ENCODE measurements around the gene SLC43A1. TPM values are rescaled to one million over a fixed set of nuclear protein-coding genes. Genes with fewer than 3 reads are reported as not detected.

The SLC43A1 gene
- total and polyA plus RNA-seq, 2 of the 4 experiments (the other 2 are of a cell fraction): 10.0 to 17.0 TPM

DNA sequence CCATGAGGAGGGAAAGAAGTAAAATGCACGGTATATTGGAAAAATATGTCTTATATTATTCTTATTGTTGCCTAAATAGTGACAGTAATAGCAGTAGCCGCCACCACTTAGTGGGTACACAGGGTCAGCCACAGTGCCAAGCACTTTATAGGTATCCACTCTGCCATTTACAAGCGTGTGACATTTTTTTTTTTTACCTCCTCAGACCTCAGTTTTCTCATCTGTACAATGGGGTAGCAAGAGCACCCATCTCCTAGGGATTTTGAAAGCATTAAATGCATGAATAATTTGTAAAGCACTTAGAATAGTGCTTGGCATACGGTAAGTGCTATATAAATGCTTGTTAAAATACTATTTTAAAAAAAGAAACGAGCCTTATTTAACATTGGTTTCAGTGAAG, 46.2 kb downstream of the SLC43A1 start:
- Histone ChIP-seq H3K4me2 (ENCODE audit: low read depth, low read length) (no peak overlapping the region), H4K8ac (ENCODE audit: low read depth in 2 of 2, low read length in 2 of 2) (no peak overlapping the region), H2AFZ (replicated peaks; ENCODE audit: low read length, poor library complexity) (no peak overlapping the region), H4K20me1 (ENCODE audit: insufficient read depth, low read length) (no peaks in the 10 kb centered on the region; the same call in 1 of the 2 replicates), H3K9ac (ENCODE audit: low read depth, low read length) (no peak overlapping the region), H2BK20ac (ENCODE audit: low read depth, low read length) (no peak overlapping the region), H3K27me3 (ENCODE audit: control insufficient read depth, insufficient read depth, low read length) (peaks cover 8% of the 10 kb centered on the region; the same call in 1 of the 2 replicates), H2BK15ac (ENCODE audit: low read depth, low read length) (no peak overlapping the region), H4K91ac (ENCODE audit: insufficient read depth, low read depth, low read length) (no peak overlapping the region), H3K4ac (ENCODE audit: low read depth, low read length) (no peak overlapping the region), H2AK9ac (replicated peaks; ENCODE audit: low read depth, low read length, poor library complexity) (no peak overlapping the region), H3K18ac (ENCODE audit: low read depth, low read length) (no peak overlapping the region), H3K23ac (ENCODE audit: low read depth, low read length) (no peak overlapping the region), H3K79me1 (ENCODE audit: low read depth in 1 of 2, low read length in 2 of 2) (no peaks in the 10 kb centered on the region), H3K14ac (replicated peaks; ENCODE audit: low read depth, low read length) (no peak overlapping the region), H3K9me1 (ENCODE audit: insufficient read depth, low read length) (no peaks in the 10 kb centered on the region), H3K36me3 (ENCODE audit: control insufficient read depth, insufficient read depth, low read length) (no peaks in the 10 kb centered on the region), H2BK5ac (ENCODE audit: low read depth, low read length, poor library complexity, severe bottlenecking) (no peak overlapping the region), H4K5ac (ENCODE audit: low read depth, low read length) (no peak overlapping the region), H3K27ac (ENCODE audit: insufficient read depth, low read length) (no peak overlapping the region), H3K56ac (ENCODE audit: extremely low read depth, insufficient read depth, low read length) (no peak overlapping the region), H3K9me3 (ENCODE audit: control insufficient read depth, insufficient read depth, low read length) (no peaks in the 10 kb centered on the region), H3K4me1 (ENCODE audit: control insufficient read depth, insufficient read depth, low read length) (no peaks in the 10 kb centered on the region), H2AK5ac (ENCODE audit: low read depth, low read length) (no peak overlapping the region), H3K4me3 (ENCODE audit: insufficient read depth, low read depth, low read length) (no peak overlapping the region), H2BK120ac (ENCODE audit: low read depth, low read length) (no peak overlapping the region)
- in situ Hi-C loops (cut with MboI; ENCODE audit: low sequenced_read_pairs): no loop called here
- TF ChIP-seq, protein P1, sequence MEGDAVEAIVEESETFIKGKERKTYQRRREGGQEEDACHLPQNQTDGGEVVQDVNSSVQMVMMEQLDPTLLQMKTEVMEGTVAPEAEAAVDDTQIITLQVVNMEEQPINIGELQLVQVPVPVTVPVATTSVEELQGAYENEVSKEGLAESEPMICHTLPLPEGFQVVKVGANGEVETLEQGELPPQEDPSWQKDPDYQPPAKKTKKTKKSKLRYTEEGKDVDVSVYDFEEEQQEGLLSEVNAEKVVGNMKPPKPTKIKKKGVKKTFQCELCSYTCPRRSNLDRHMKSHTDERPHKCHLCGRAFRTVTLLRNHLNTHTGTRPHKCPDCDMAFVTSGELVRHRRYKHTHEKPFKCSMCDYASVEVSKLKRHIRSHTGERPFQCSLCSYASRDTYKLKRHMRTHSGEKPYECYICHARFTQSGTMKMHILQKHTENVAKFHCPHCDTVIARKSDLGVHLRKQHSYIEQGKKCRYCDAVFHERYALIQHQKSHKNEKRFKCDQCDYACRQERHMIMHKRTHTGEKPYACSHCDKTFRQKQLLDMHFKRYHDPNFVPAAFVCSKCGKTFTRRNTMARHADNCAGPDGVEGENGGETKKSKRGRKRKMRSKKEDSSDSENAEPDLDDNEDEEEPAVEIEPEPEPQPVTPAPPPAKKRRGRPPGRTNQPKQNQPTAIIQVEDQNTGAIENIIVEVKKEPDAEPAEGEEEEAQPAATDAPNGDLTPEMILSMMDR (conservative IDR thresholded peaks at IDR 0.05; ENCODE audit: low read depth, low read length): no peak
- TF ChIP-seq RFX5 (IDR thresholded peaks at IDR 0.05; ENCODE audit: low read depth, low read length) (no peak), CHD1 (IDR thresholded peaks at IDR 0.05; ENCODE audit: low read depth, low read length) (no peak), CEBPB (IDR thresholded peaks at IDR 0.05; ENCODE audit: low read depth, low read length) (no peak), MAFK (IDR thresholded peaks at IDR 0.05; ENCODE audit: low read depth, low read length) (no peak), RAD21 (IDR thresholded peaks at IDR 0.05; ENCODE audit: low read length) (no peak), RCOR1 (IDR thresholded peaks at IDR 0.05; ENCODE audit: insufficient replicate concordance, low read length) (no peak), POLR2A (IDR thresholded peaks at IDR 0.05; ENCODE audit: low read depth, low read length) (no peak), FOS (IDR thresholded peaks at IDR 0.05; ENCODE audit: low read depth, low read length) (no peak), BHLHE40 (IDR thresholded peaks at IDR 0.05; ENCODE audit: low read depth, low read length) (no peak)
- TF ChIP-seq, protein P2, sequence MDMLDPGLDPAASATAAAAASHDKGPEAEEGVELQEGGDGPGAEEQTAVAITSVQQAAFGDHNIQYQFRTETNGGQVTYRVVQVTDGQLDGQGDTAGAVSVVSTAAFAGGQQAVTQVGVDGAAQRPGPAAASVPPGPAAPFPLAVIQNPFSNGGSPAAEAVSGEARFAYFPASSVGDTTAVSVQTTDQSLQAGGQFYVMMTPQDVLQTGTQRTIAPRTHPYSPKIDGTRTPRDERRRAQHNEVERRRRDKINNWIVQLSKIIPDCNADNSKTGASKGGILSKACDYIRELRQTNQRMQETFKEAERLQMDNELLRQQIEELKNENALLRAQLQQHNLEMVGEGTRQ (IDR thresholded peaks at IDR 0.05; ENCODE audit: low read depth, low read length): no peak
- TF ChIP-seq, protein P3, sequence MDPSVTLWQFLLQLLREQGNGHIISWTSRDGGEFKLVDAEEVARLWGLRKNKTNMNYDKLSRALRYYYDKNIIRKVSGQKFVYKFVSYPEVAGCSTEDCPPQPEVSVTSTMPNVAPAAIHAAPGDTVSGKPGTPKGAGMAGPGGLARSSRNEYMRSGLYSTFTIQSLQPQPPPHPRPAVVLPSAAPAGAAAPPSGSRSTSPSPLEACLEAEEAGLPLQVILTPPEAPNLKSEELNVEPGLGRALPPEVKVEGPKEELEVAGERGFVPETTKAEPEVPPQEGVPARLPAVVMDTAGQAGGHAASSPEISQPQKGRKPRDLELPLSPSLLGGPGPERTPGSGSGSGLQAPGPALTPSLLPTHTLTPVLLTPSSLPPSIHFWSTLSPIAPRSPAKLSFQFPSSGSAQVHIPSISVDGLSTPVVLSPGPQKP (IDR thresholded peaks at IDR 0.05; ENCODE audit: borderline replicate concordance, low read depth, low read length): no peak
- POLR2A ChIA-PET (ENCODE audit: unreplicated experiment): no interaction called here
- no TSS peak for BruUV-seq (replicated peaks)
- intact Hi-C loops (cut with micrococcal nuclease): no loop called here
- CTCF ChIA-PET: no interaction called here
- dilution Hi-C loops (cut with HindIII; ENCODE audit: low sequenced_read_pairs, unreplicated experiment): no loop called here
- no CpG with 5 or more reads among the region's 5 CpGs for WGBS, 2 experiments (ENCODE audit: extremely low coverage in 2 of 2, insufficient read length in 1 of 2)
- DNase-seq (no peak), ATAC-seq (ENCODE audit: low read depth) (no peak)
